Omental fat pad (tissue), 4 donors: ENCODE results near the gene CYP2C9. TPM values are rescaled to one million over a fixed set of nuclear protein-coding genes. Genes with fewer than 3 reads are reported as not detected.

Experiments
- ATAC-seq: fragments of 150-250 bp; one replicate; pipeline ENCODE4 v1.9.1; 2016; ENCODE audit warnings: mild to moderate bottlenecking, moderate library complexity; ENCODE audit not compliant: low FRiP score
- DNase-seq: peaks from one replicate; pipeline ENCODE4 v3.0.0-alpha.2; 2019; ENCODE audit warnings: low spot score
- small RNA-seq: library from RNA; depleted of rRNA; stranded (forward); fragments of <200 nt; gene quantifications from one replicate; pipeline ENCODE3, GENCODE V24; 2016
- total RNA-seq, 4 donors: library from RNA; depleted of rRNA; stranded (reverse); fragments of >200 nt; gene quantifications; one replicate each; pipeline ENCODE4 v1.1.0, GENCODE V29; 2016
- TF ChIP-seq, protein P1 (sequence below), 3 donors: fragments of 450-650 bp; IDR thresholded peaks; one replicate each; pipeline ENCODE4 v1.5.1; 2016 to 2017; ENCODE audit warnings: antibody characterized with exemption in 3 of 3, mild to moderate bottlenecking in 3 of 3, moderate library complexity in 2 of 3

The CYP2C9 gene
- total RNA-seq, 4 donors from 2014 or later, result not detected

GRCh38 chr10:94997741-94998174 lies 59.3 kb downstream of the CYP2C9 start:
- DNase-seq, result no peak
- ATAC-seq, result no peak

DNA sequence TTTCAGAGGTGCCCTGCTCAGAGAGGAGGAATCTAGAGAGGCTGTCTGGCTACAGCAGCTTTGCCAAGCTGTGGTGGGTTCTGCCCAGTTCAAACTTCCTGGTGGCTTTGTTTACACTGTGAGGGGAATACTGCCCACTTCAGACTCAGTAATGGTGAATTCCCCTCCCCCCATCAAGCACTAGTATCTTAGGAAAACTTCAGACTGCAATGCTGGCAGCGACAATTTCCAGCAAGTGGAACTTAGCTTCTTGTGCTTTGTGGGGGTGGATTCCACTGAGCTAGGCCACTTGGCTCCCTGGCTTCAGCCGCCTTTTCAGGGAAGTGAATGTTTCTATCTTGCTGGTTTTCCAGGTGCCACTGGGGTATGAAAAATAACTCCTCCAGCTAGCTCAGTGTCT lies 88.0 kb downstream of the CYP2C9 start:
- TF ChIP-seq, protein P1, sequence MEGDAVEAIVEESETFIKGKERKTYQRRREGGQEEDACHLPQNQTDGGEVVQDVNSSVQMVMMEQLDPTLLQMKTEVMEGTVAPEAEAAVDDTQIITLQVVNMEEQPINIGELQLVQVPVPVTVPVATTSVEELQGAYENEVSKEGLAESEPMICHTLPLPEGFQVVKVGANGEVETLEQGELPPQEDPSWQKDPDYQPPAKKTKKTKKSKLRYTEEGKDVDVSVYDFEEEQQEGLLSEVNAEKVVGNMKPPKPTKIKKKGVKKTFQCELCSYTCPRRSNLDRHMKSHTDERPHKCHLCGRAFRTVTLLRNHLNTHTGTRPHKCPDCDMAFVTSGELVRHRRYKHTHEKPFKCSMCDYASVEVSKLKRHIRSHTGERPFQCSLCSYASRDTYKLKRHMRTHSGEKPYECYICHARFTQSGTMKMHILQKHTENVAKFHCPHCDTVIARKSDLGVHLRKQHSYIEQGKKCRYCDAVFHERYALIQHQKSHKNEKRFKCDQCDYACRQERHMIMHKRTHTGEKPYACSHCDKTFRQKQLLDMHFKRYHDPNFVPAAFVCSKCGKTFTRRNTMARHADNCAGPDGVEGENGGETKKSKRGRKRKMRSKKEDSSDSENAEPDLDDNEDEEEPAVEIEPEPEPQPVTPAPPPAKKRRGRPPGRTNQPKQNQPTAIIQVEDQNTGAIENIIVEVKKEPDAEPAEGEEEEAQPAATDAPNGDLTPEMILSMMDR (IDR thresholded peaks at IDR 0.05), result no peak
- no peak for ATAC-seq
- no peak for DNase-seq

More at GRCh38 chr10:94997741-94998174, 59.3 kb downstream of the CYP2C9 start:
- TF ChIP-seq, protein P1 (IDR thresholded peaks at IDR 0.05), result no peak

DNA sequence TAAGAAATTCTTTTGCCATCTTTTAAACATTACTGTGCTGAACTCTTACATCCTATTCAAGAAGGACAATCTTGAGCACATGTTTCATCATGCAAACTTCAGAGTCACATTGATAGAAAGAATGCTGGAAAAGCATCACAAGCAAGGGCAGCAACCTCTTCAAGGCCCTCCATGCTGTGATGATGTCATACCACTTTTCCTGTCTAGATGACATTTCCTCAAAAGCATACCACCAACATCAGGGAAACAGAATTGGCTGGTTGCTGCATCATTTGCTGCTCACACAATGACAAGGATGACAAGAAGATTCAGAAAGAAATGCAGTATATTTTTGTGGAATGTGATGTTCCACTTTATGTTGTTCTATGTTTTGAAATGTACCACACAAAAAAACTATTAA lies 93.2 kb downstream of the CYP2C9 start:
- DNase-seq, result no peak
- TF ChIP-seq, protein P1 (IDR thresholded peaks at IDR 0.05), result no peak
- ATAC-seq, result no peak

- ATAC-seq (no peak), DNase-seq (no peak)
- TF ChIP-seq, protein P1 (IDR thresholded peaks at IDR 0.05), result no peak
Observed at GRCh38 chr10:95034401-95034800, 95.9 kb downstream of the CYP2C9 start.

DNA sequence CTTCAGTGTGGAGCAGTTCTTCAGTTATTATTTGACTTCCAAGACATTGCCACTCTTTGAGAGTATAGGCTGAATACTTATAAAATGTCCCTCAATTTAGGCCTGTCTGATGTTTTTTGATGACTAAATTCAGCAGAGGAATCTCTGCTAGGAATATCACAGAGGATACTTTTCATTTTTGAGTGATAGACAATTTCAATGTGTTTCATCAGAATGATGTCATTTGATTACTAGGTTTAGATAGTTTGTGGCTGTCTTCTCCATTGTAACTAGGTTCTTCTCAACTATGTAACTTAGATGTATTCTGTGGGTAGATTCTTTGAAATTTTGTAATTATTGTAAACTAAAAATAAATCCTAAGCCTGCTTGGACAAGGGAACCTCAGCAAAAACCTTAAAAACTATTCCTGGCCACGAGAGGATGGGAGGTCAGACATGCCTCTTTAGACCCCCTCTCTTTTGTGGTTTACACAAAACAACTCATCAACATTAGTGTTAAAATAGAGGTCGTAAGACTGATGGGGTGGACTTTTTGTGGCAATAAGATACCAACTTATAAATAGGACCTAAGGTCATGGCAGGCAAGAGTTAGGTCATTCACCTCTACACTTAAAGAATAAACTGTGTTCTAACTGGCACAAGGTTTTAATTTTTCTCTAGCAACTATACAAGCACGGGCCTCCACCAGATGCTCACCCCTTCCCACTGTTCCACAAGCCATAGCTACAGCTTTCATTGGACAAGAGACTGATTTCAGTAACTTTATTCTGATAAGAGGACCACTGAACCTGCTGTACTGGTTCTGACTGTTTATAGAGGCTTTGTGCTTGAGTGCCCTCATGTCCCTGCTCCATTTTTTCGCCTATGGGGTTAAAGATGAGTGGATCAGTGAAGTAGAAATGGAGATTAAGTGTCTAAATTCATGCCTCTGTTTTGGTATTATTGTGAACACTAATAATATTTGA lies 97.2 kb downstream of the CYP2C9 start:
- ATAC-seq, result no peak
- TF ChIP-seq, protein P1 (IDR thresholded peaks at IDR 0.05), result no peak
- DNase-seq, result no peak

- DNase-seq, result no peak
- no peak for ATAC-seq
- TF ChIP-seq, protein P1 (IDR thresholded peaks at IDR 0.05), result no peak
Observed at GRCh38 chr10:95039281-95039680, 100.8 kb downstream of the CYP2C9 start.

Small RNA genes lying within 50 kb of the gene (small RNA-seq; reads per million reads assigned to genes)
- not detected for gene CYP2C60P

Other genes with a start within 250 kb of the CYP2C9 start
- gene CYP2C19, start 176.0 kb upstream of the CYP2C9 start, total RNA-seq, result under 1 TPM in 2 of 4 donors, not detected in 2; 0.24 to 0.50 TPM
- gene CYP2C8, start 130.8 kb downstream of the CYP2C9 start, total RNA-seq, result 1 to 10 TPM in 1 of 4 donors, under 1 TPM in 1, not detected in 2; 0.46 to 1.6 TPM